GM04504 (cell line): ENCODE data around the gene CDC73.

Experiments used
- DNase-seq: peaks from one replicate; pipeline ENCODE4 v3.0.0-alpha.2; 2012; ENCODE audit warnings: low read depth

The CDC73 gene

DNA sequence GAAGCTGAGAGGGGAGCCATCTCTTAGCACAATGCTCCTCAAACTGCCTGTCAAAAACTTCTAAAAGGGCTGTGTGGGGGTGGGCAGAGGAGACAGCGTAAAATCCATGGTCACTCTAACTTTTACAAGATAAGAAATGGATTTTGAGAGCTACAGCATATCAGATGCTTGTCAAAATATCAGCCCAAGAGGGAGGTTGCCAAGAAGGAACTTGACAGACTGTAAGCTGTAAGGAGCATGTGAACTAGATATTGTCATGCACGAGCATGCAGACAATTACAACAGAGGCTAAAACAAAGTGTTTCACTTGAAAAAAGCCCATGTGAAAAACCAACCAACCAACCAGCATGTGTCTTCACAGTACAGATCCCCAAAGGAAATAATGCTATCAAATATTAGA, 171.9 kb downstream of the CDC73 start:
- DNase-seq = no peak

DNA sequence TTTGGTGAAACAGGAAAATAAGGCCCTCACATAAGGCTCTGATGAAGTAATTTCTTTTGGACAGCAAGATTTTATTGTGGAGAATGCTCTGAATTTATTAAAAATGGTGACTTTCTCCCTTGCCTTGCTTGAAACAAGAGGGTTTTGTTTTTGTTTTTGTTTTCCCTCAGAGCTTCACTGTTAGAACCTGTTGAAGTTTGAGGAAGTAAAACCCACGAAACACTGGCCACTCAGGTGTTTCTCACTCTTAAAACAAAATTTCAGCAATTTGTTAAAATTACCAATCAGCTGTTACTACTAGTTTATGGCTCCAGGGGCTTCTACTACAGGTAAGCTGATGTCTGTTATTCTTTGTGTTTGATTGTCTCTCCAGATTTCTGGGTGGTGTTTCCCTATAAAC, 177.2 kb downstream of the CDC73 start:
- no peak for DNase-seq

DNA sequence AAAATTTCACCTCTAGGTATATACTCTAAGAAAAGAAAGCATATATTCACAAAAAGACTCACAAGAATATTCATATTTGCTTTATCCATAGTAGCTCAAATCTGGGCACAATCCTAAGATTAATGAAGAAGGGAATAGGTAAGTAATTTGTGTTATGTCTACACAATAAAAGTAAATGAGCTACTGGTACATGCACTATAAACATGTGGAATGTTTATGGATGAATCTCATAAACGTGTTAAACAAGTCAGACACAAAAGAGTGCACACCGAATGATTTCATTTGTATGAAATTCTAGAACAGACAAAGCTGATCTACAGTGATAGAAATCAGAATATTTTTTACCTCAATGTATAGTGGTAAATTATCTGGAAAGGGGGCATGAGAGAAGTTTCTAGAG, 179.9 kb downstream of the CDC73 start:
- DNase-seq = no peak

DNA sequence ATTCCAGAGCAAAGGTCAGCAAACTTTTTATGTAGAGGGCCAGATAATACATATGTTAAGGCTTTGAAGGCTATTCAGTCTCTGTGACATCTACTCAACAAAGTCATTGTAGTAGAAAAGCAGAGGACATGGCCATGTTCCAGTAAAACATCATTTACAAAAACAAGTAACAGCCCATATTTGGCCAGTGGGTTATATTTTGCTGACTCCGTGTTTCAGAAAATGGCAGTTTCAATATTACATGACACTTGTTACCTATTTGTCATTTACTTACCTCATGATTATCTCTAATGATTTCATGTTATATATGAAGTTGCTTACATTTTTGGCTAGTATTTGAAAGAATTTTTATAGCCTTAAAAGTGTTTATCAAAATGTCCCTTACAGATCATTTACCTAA, 182.0 kb downstream of the CDC73 start:
- DNase-seq = no peak
